ENCODE measurements around the gene PHKB.

GRCh38 chr16:47660540-47660939 is 199.4 kb downstream of the PHKB start:
- TF ChIP-seq POLR2A (IDR thresholded peaks at IDR 0.05; ENCODE audit: low read depth, low read length) (no peak), CTCF (IDR thresholded peaks at IDR 0.05; ENCODE audit: extremely low read depth in 1 of 2, insufficient read depth in 1 of 2, low read depth in 1 of 2, low read length in 2 of 2) (no peak), EZH2 (IDR thresholded peaks at IDR 0.05; ENCODE audit: borderline replicate concordance, low read depth, low read length, severe bottlenecking) (no peak)

Measured in endothelial cell of umbilical vein (primary cell).